OCI-LY1 (cell line): ENCODE measurements around the gene C13orf42.

Experiments used
- EZH2 ChIP-seq: fragments of 200-600 bp; sonication (generic), shearing (Covaris generic); IDR thresholded peaks from 2 replicates; pipeline ENCODE4 v1.8.0; 2017; ENCODE audit warnings: borderline replicate concordance, mixed run types, mild to moderate bottlenecking, antibody characterized with exemption, low read length, moderate library complexity, mixed read lengths
- TF ChIP-seq, protein P1 (sequence below): fragments of 200-600 bp; sonication (generic), shearing (Covaris generic); IDR thresholded peaks from 2 replicates; pipeline ENCODE4 v1.5.1; 2017; ENCODE audit warnings: mild to moderate bottlenecking, antibody characterized with exemption, low read length, moderate library complexity, mixed read lengths

DNA sequence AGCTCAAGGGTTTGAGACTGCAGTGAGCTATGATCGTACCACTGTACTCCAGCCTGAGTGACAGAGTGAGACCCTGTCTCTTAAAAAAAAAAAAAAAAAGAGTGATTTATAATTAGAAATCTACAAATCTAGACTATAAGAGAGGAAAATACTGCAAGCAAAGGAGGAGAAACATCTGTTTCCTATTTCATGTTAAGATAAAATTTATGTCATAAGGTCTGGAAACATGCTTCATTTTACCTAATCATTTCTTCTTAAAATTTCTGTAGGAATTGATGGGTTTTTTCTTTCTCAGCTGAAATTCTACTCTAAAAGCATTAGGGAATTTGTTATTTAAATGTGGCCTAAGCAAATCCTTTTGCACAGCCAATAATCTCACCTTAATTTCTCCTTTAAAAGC is 53.2 kb downstream of the C13orf42 start:
- TF ChIP-seq, protein P1, sequence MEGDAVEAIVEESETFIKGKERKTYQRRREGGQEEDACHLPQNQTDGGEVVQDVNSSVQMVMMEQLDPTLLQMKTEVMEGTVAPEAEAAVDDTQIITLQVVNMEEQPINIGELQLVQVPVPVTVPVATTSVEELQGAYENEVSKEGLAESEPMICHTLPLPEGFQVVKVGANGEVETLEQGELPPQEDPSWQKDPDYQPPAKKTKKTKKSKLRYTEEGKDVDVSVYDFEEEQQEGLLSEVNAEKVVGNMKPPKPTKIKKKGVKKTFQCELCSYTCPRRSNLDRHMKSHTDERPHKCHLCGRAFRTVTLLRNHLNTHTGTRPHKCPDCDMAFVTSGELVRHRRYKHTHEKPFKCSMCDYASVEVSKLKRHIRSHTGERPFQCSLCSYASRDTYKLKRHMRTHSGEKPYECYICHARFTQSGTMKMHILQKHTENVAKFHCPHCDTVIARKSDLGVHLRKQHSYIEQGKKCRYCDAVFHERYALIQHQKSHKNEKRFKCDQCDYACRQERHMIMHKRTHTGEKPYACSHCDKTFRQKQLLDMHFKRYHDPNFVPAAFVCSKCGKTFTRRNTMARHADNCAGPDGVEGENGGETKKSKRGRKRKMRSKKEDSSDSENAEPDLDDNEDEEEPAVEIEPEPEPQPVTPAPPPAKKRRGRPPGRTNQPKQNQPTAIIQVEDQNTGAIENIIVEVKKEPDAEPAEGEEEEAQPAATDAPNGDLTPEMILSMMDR = no peak
- TF ChIP-seq EZH2 = no peak
